ENCODE measurements around the gene BICDL2.
"Not testable (repeated sequence)": the region's sequence is repeated elsewhere in the genome, so short reads cannot be mapped to it uniquely, and the experiment has no call there.

The BICDL2 gene

GRCh38 chr16:3062553-3062952 is 25.8 kb upstream of the BICDL2 start:
- no peaks in the 10 kb centered on the region for H3K36me3 ChIP-seq (ENCODE audit: insufficient read depth, low read depth, low read length)
- no peak overlapping the region for H3K9ac ChIP-seq (ENCODE audit: low read depth, low read length)
- no peaks in the 10 kb centered on the region for H3K9me3 ChIP-seq (ENCODE audit: insufficient read depth, low read depth, low read length)
- H3K4me3 ChIP-seq (ENCODE audit: low read length): no peak overlapping the region
- 0 out of 2 replicates have a peak, but pooled peaks cover 4% of the 10 kb centered on the region for H3K4me1 ChIP-seq (ENCODE audit: insufficient read depth, low read length)
- H3K27ac ChIP-seq (ENCODE audit: low read length): no peak overlapping the region
- H3K27me3 ChIP-seq (ENCODE audit: insufficient read depth, low read length): peaks cover 19% of the 10 kb centered on the region

- H3K27ac ChIP-seq (ENCODE audit: low read length): no peak overlapping the region
- peaks cover 23% of the 10 kb centered on the region for H3K27me3 ChIP-seq (ENCODE audit: insufficient read depth, low read length)
- no peaks in the 10 kb centered on the region for H3K36me3 ChIP-seq (ENCODE audit: insufficient read depth, low read depth, low read length)
- no peak overlapping the region; the same call in 1 of the 2 replicates for H3K9ac ChIP-seq (ENCODE audit: low read depth, low read length)
- H3K9me3 ChIP-seq (ENCODE audit: insufficient read depth, low read depth, low read length): no peaks in the 10 kb centered on the region
- H3K4me1 ChIP-seq (ENCODE audit: insufficient read depth, low read length): 0 out of 2 replicates have a peak, but pooled peaks cover 4% of the 10 kb centered on the region
- H3K4me3 ChIP-seq (ENCODE audit: low read length): no peak overlapping the region
Observed at GRCh38 chr16:3060339-3061127, 23.8 kb upstream of the BICDL2 start.

- Histone ChIP-seq H3K36me3 (ENCODE audit: insufficient read depth, low read depth, low read length) (no peaks in the 10 kb centered on the region), H3K4me1 (ENCODE audit: insufficient read depth, low read length) (0 out of 2 replicates have a peak, but pooled peaks cover 4% of the 10 kb centered on the region), H3K9ac (ENCODE audit: low read depth, low read length) (peak overlapping the region; percentile 51; the same call in 1 of the 2 replicates), H3K27ac (ENCODE audit: low read length) (peak overlapping the region; percentile 49), H3K4me3 (ENCODE audit: low read length) (peak overlapping the region; percentile 61; the same call in 1 of the 2 replicates), H3K27me3 (ENCODE audit: insufficient read depth, low read length) (peaks cover 27% of the 10 kb centered on the region), H3K9me3 (ENCODE audit: insufficient read depth, low read depth, low read length) (no peaks in the 10 kb centered on the region)
Observed at GRCh38 chr16:3059723-3060242, 23.0 kb upstream of the BICDL2 start.

GRCh38 chr16:3059041-3059722 is 22.4 kb upstream of the BICDL2 start:
- H3K27me3 ChIP-seq (ENCODE audit: insufficient read depth, low read length): peaks cover 27% of the 10 kb centered on the region
- H3K36me3 ChIP-seq (ENCODE audit: insufficient read depth, low read depth, low read length): no peaks in the 10 kb centered on the region
- H3K9me3 ChIP-seq (ENCODE audit: insufficient read depth, low read depth, low read length): no peaks in the 10 kb centered on the region
- H3K4me1 ChIP-seq (ENCODE audit: insufficient read depth, low read length): 0 out of 2 replicates have a peak, but pooled peaks cover 4% of the 10 kb centered on the region
- peak overlapping the region; percentile 49 for H3K27ac ChIP-seq (ENCODE audit: low read length)
- peak overlapping the region; percentile 66; the same call in 1 of the 2 replicates for H3K4me3 ChIP-seq (ENCODE audit: low read length)
- H3K9ac ChIP-seq (ENCODE audit: low read depth, low read length): peak overlapping the region; percentile 56; the same call in 1 of the 2 replicates

- H3K9me3 ChIP-seq (ENCODE audit: insufficient read depth, low read depth, low read length): no peaks in the 10 kb centered on the region
- no peaks in the 10 kb centered on the region for H3K36me3 ChIP-seq (ENCODE audit: insufficient read depth, low read depth, low read length)
- peak overlapping the region; percentile 66; the same call in 1 of the 2 replicates for H3K4me3 ChIP-seq (ENCODE audit: low read length)
- H3K4me1 ChIP-seq (ENCODE audit: insufficient read depth, low read length): no peaks in the 10 kb centered on the region
- H3K27ac ChIP-seq (ENCODE audit: low read length): no peak overlapping the region
- peaks cover 27% of the 10 kb centered on the region for H3K27me3 ChIP-seq (ENCODE audit: insufficient read depth, low read length)
- peak overlapping the region; percentile 56; the same call in 1 of the 2 replicates for H3K9ac ChIP-seq (ENCODE audit: low read depth, low read length)
Observed at GRCh38 chr16:3058139-3059030, 21.6 kb upstream of the BICDL2 start.

GRCh38 chr16:3057181-3058138 is 20.7 kb upstream of the BICDL2 start:
- Histone ChIP-seq H3K4me3 (ENCODE audit: low read length) (peak overlapping the region; percentile 66; the same call in 1 of the 2 replicates), H3K36me3 (ENCODE audit: insufficient read depth, low read depth, low read length) (no peaks in the 10 kb centered on the region), H3K9me3 (ENCODE audit: insufficient read depth, low read depth, low read length) (no peaks in the 10 kb centered on the region), H3K27me3 (ENCODE audit: insufficient read depth, low read length) (peaks cover 27% of the 10 kb centered on the region), H3K9ac (ENCODE audit: low read depth, low read length) (no peak overlapping the region), H3K4me1 (ENCODE audit: insufficient read depth, low read length) (no peaks in the 10 kb centered on the region), H3K27ac (ENCODE audit: low read length) (no peak overlapping the region)

GRCh38 chr16:3056336-3057180 is 19.8 kb upstream of the BICDL2 start:
- Histone ChIP-seq H3K4me1 (ENCODE audit: insufficient read depth, low read length) (no peaks in the 10 kb centered on the region), H3K36me3 (ENCODE audit: insufficient read depth, low read depth, low read length) (no peaks in the 10 kb centered on the region), H3K27ac (ENCODE audit: low read length) (no peak overlapping the region), H3K4me3 (ENCODE audit: low read length) (no peak overlapping the region), H3K9me3 (ENCODE audit: insufficient read depth, low read depth, low read length) (no peaks in the 10 kb centered on the region), H3K9ac (ENCODE audit: low read depth, low read length) (no peak overlapping the region), H3K27me3 (ENCODE audit: insufficient read depth, low read length) (peaks cover 28% of the 10 kb centered on the region)

- not testable (repeated sequence) for H3K36me3 ChIP-seq (ENCODE audit: insufficient read depth, low read depth, low read length); H3K9ac ChIP-seq (ENCODE audit: low read depth, low read length); H3K27ac ChIP-seq (ENCODE audit: low read length); H3K9me3 ChIP-seq (ENCODE audit: insufficient read depth, low read depth, low read length); H3K4me1 ChIP-seq (ENCODE audit: insufficient read depth, low read length); H3K4me3 ChIP-seq (ENCODE audit: low read length)
- H3K27me3 ChIP-seq (ENCODE audit: insufficient read depth, low read length): peaks cover 36% of the 10 kb centered on the region
Observed at GRCh38 chr16:3055734-3056115, 19.0 kb upstream of the BICDL2 start.

- H3K9ac ChIP-seq (ENCODE audit: low read depth, low read length): no peak overlapping the region
- H3K27me3 ChIP-seq (ENCODE audit: insufficient read depth, low read length): peaks cover 36% of the 10 kb centered on the region
- H3K36me3 ChIP-seq (ENCODE audit: insufficient read depth, low read depth, low read length): no peaks in the 10 kb centered on the region
- no peaks in the 10 kb centered on the region for H3K9me3 ChIP-seq (ENCODE audit: insufficient read depth, low read depth, low read length)
- H3K4me1 ChIP-seq (ENCODE audit: insufficient read depth, low read length): no peaks in the 10 kb centered on the region
- no peak overlapping the region for H3K4me3 ChIP-seq (ENCODE audit: low read length)
- H3K27ac ChIP-seq (ENCODE audit: low read length): no peak overlapping the region
Observed at GRCh38 chr16:3054965-3055733, 18.4 kb upstream of the BICDL2 start.

All from iPS-20b (cell line).